CD14-positive monocyte (primary cell): ENCODE results near the gene KIF16B. TPM values are rescaled to one million over a fixed set of nuclear protein-coding genes. Genes with fewer than 3 reads are reported as not detected.

ENCODE experiments used
- DNase-seq, 3 donors: peaks; one replicate each; pipeline ENCODE4 v3.0.0-alpha.2; 2011 to 2022
- H2AFZ ChIP-seq: 2 replicates; pipeline ENCODE4 v1.6.0; 2012; ENCODE audit warnings: mild to moderate bottlenecking, low read depth, low read length, inconsistent platforms; ENCODE audit not compliant: insufficient read depth, poor library complexity, severe bottlenecking
- H3K27ac ChIP-seq, 2 donors: 1 replicate in 1 of 2; 2 replicates in 1 of 2; pipeline ENCODE4 v1.5.1; 2012 to 2013; ENCODE audit warnings: low read length in 2 of 2, control low read depth in 1 of 2, inconsistent platforms in 1 of 2, low read depth in 1 of 2, mild to moderate bottlenecking in 1 of 2
- H3K27me3 ChIP-seq, 2 donors: one replicate each; pipeline versions ENCODE4 v1.6.0 to v1.6.1; 2011 to 2013; ENCODE audit warnings: low read length in 2 of 2; ENCODE audit not compliant: control insufficient read depth in 2 of 2, insufficient read depth in 2 of 2
- H3K36me3 ChIP-seq, 2 donors: replicated peaks in 1 of 2; 1 replicate in 1 of 2; 2 replicates in 1 of 2; pipeline versions ENCODE4 v1.5.1 to v1.6.1; 2012 to 2013; ENCODE audit warnings: low read length in 2 of 2, control low read depth in 1 of 2, inconsistent platforms in 1 of 2, mild to moderate bottlenecking in 1 of 2; ENCODE audit not compliant: insufficient read depth in 2 of 2, control insufficient read depth in 1 of 2
- H3K4me1 ChIP-seq, 2 donors: 1 replicate in 1 of 2; 2 replicates in 1 of 2; pipeline versions ENCODE4 v1.5.1 to v1.6.1; 2012 to 2013; ENCODE audit warnings: low read length in 2 of 2, control low read depth in 1 of 2, inconsistent platforms in 1 of 2, mild to moderate bottlenecking in 1 of 2, moderate library complexity in 1 of 2; ENCODE audit not compliant: insufficient read depth in 2 of 2, control insufficient read depth in 1 of 2
- H3K4me2 ChIP-seq: replicated peaks from 2 replicates; pipeline ENCODE3; 2012; ENCODE audit warnings: low read length, moderate library complexity, mild to moderate bottlenecking; ENCODE audit not compliant: poor library complexity, severe bottlenecking; ENCODE audit errors: extremely low read depth
- H3K4me3 ChIP-seq, 3 experiments: fragments of 200-600 bp in 1 of 3; sonication (generic) in 1 of 3; replicated peaks in 1 of 3; 1 replicate in 2 of 3; 2 replicates in 1 of 3; pipeline ENCODE4 v1.5.1; 2011 to 2013; ENCODE audit warnings: low read length in 3 of 3, mild to moderate bottlenecking in 3 of 3, control low read depth in 2 of 3, low read depth in 2 of 3, inconsistent platforms in 1 of 3, moderate library complexity in 1 of 3
- H3K79me2 ChIP-seq: 2 replicates; pipeline ENCODE4 v1.6.0; 2012; ENCODE audit warnings: mild to moderate bottlenecking, control low read depth, inconsistent platforms, low read length, moderate library complexity; ENCODE audit not compliant: insufficient read depth
- H3K9ac ChIP-seq: 2 replicates; pipeline ENCODE4 v1.6.0; 2017; ENCODE audit warnings: low read length, mild to moderate bottlenecking; ENCODE audit not compliant: insufficient read depth, poor library complexity, severe bottlenecking
- H3K9me3 ChIP-seq, 2 donors: replicated peaks in 1 of 2; 1 replicate in 1 of 2; 2 replicates in 1 of 2; pipeline versions ENCODE4 v1.5.1 to v1.6.1; 2012 to 2013; ENCODE audit warnings: low read length in 2 of 2, control low read depth in 1 of 2; ENCODE audit not compliant: control insufficient read depth in 1 of 2, insufficient read depth in 1 of 2
- H4K20me1 ChIP-seq: 2 replicates; pipeline ENCODE4 v1.6.0; 2012; ENCODE audit warnings: mild to moderate bottlenecking, low read length, control low read depth, moderate library complexity; ENCODE audit not compliant: insufficient read depth
- H3K27ac Mint-ChIP-seq, 7 donors: one replicate each; pipeline ENCODE4 v1.8.0; 2020; ENCODE audit warnings: mild to moderate bottlenecking in 7 of 7, mixed read lengths in 7 of 7, moderate library complexity in 6 of 7, inconsistent platforms in 2 of 7
- H3K27me3 Mint-ChIP-seq, 3 donors: one replicate each; pipeline ENCODE4 v1.8.0; 2021 to 2022; ENCODE audit warnings: low read depth in 3 of 3, mild to moderate bottlenecking in 3 of 3, mixed read lengths in 3 of 3, moderate library complexity in 3 of 3, inconsistent platforms in 1 of 3
- H3K36me3 Mint-ChIP-seq, 2 donors: one replicate each; pipeline ENCODE4 v1.8.0; 2020; ENCODE audit warnings: mixed read lengths in 2 of 2, inconsistent platforms in 1 of 2, mild to moderate bottlenecking in 1 of 2
- H3K4me1 Mint-ChIP-seq: one replicate; pipeline ENCODE4 v1.8.0; 2020; ENCODE audit warnings: mild to moderate bottlenecking, mixed read lengths
- H3K4me3 Mint-ChIP-seq, 2 donors: one replicate each; pipeline ENCODE4 v1.8.0; 2020; ENCODE audit warnings: mild to moderate bottlenecking in 2 of 2, mixed read lengths in 2 of 2, moderate library complexity in 1 of 2
- H3K9me3 Mint-ChIP-seq, 7 donors: one replicate each; pipeline ENCODE4 v1.8.0; 2020 to 2022; ENCODE audit warnings: mixed read lengths in 7 of 7, mild to moderate bottlenecking in 6 of 7, moderate library complexity in 6 of 7, inconsistent platforms in 2 of 7
- CTCF ChIP-seq: fragments of 200-600 bp; IDR thresholded peaks from one replicate; pipeline ENCODE4 v1.8.0; 2022; ENCODE audit warnings: antibody characterized with exemption, mild to moderate bottlenecking
- WGBS: methylation state at CpG from one replicate; pipeline ENCODE4 v1.1.5; 2013; ENCODE audit warnings: missing lambda C conversion rate; ENCODE audit not compliant: insufficient coverage; 5-methylcytosine and 5-hydroxymethylcytosine counted together
- intact Hi-C, 2 donors: fragments of 100-400 bp; cut with micrococcal nuclease; formaldehyde crosslinking; loops; one replicate each; pipeline versions ENCODE4 v1.15.0 to v1.15.1; 2023
- polyA plus RNA-seq, 3 donors: library from polyadenylated mRNA; depleted of rRNA in 1 of 3; unstranded in 2 of 3; stranded (reverse) in 1 of 3; fragments of 300-500 nt in 2 of 3; fragments of >200 nt in 1 of 3; fragmentation: Illumina TruSeq in 2 of 3; gene quantifications; 1 replicate in 2 of 3; 2 replicates in 1 of 3; pipeline ENCODE4 v1.2.3, GENCODE V29; 2012 to 2021

KIF16B gene
- polyA plus RNA-seq, 3 donors, result 0.89 to 2.9 (median 2.8) TPM

- DNase-seq, result no peak
- no peaks in the 10 kb centered on the region for H3K4me1 ChIP-seq
- TF ChIP-seq CTCF, result no peak
- H3K9ac ChIP-seq, result no peak overlapping the region
- H3K4me3 ChIP-seq, result no peak overlapping the region
- peaks cover 0 to 2% of the 10 kb centered on the region in 2 donors for H3K36me3 Mint-ChIP-seq
- no peaks in the 10 kb centered on the region for H3K79me2 ChIP-seq
- H3K9me3 ChIP-seq, result no peaks in the 10 kb centered on the region
- no peak overlapping the region for H3K4me3 Mint-ChIP-seq
- peaks cover 0 to 3% (median 2%) of the 10 kb centered on the region in 3 donors for H3K27me3 Mint-ChIP-seq
- H3K4me1 Mint-ChIP-seq, result peaks cover 14% of the 10 kb centered on the region
- no peak overlapping the region for H2AFZ ChIP-seq
- intact Hi-C loops, result no loop called here
- no peaks in the 10 kb centered on the region for H4K20me1 ChIP-seq
- H3K4me2 ChIP-seq, result no peak overlapping the region
- H3K27ac Mint-ChIP-seq, result no peak overlapping the region
- H3K36me3 ChIP-seq, result no peaks in the 10 kb centered on the region
- no CpG with 5 or more reads among the region's 2 CpGs for WGBS
- H3K27me3 ChIP-seq, result no peaks in the 10 kb centered on the region
- peaks cover 0 to 3% (median 0%) of the 10 kb centered on the region in 7 donors for H3K9me3 Mint-ChIP-seq
- no peak overlapping the region for H3K27ac ChIP-seq
These were observed 38.0 kb downstream of the KIF16B start for GRCh38 chr20:16535277-16535676.

GRCh38 chr20:16533502-16533901 is 39.7 kb downstream of the KIF16B start:
- no peak overlapping the region for H2AFZ ChIP-seq
- Mint-ChIP-seq H3K4me3 (no peak overlapping the region), H3K27me3 (peaks cover 0 to 3% (median 2%) of the 10 kb centered on the region in 3 donors), H3K36me3 (peaks cover 0 to 2% of the 10 kb centered on the region in 2 donors), H3K9me3 (peaks cover 0 to 3% (median 0%) of the 10 kb centered on the region in 7 donors), H3K27ac (no peak overlapping the region), H3K4me1 (peaks cover 11% of the 10 kb centered on the region)
- no peak for TF ChIP-seq CTCF
- no peak for DNase-seq
- H3K9me3 ChIP-seq, result no peaks in the 10 kb centered on the region
- WGBS, result no CpG with 5 or more reads among the region's 1 CpG
- H3K4me1 ChIP-seq, result no peaks in the 10 kb centered on the region
- no peaks in the 10 kb centered on the region for H3K27me3 ChIP-seq
- no peaks in the 10 kb centered on the region for H3K79me2 ChIP-seq
- no peak overlapping the region for H3K4me2 ChIP-seq
- H3K9ac ChIP-seq, result no peak overlapping the region
- H3K27ac ChIP-seq, result no peak overlapping the region
- intact Hi-C loops, result no loop called here
- no peak overlapping the region for H3K4me3 ChIP-seq
- no peaks in the 10 kb centered on the region for H4K20me1 ChIP-seq
- H3K36me3 ChIP-seq, result no peaks in the 10 kb centered on the region
